NAMALWA (cell line): ENCODE measurements around the gene AP1M2.
A peak's percentile ranks its signal among the peaks of the same experiment; 100 is the strongest.
"Not testable (repeated sequence)": the region's sequence is repeated elsewhere in the genome, so short reads cannot be mapped to it uniquely, and the experiment has no call there.

Experiments
- DNase-seq: peaks from one replicate; pipeline ENCODE4 v3.0.0-alpha.2; 2015; ENCODE audit warnings: low spot score

AP1M2 gene

DNA sequence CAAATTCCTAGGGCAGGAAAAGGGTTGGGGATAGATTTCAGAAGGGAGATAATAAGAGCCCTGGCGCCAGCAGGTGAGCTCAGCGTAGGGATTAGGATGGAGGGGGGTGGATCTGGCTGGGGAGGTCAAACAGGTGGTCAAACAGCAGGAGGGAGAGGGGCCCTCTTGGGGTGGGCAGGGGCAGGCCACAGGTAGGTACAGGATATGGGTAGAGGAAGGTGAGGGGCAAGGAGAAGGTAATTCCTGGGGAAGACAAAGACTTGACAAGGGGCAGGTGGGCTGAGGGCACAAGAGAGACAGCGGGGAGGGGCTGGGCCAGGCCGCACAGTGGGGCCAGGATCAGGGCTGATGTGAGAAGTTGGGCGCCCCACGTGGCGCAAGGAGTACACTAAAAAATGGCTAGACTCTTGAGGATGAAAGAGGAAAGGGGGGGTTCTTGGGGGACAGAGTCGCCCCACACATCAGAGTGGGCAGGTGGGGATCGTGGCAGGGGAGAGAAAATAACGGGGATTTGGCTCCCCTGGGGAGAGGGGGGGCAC lies 22.0 kb downstream of the AP1M2 start:
- peak; percentile 86 for DNase-seq

DNA sequence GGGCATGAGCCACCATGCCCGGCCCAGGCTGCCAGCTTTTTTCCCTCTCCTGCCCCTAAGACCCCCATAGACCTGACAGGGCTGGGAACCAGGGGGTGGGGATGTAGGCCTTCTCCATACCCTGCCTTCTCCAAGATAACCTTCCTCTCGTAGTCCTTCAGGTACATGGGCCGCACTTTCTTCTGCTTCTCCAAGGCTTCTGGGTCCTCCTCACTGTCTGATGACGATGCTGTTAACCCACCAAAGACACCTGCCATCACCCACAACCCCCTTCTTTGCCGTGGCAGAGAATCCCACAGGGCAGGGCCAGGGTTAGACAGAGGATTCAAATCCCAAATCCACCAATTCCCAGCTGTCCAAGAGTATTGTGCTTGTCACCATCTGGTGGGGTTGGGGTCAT lies 24.5 kb downstream of the AP1M2 start:
- no peak for DNase-seq

DNA sequence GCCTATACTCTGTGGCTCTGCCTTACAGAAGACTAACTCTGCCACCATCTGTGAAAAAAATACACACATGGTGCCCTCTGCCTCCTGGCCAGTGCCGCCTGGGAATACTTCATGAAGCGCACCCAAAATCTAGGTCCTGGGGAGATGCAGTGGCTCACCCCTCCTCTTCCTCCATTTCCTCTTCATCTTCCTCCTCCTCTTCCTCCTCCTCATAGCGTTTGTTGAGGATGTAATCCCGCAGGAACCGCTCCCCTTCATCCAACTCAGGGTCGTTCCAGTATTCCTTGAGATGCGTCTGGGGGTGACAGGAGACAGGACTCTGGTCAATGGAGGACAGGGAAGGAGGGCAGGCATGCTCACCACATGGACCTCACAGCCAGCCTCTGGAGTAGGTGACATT lies 27.0 kb downstream of the AP1M2 start:
- no peak for DNase-seq

GRCh38 chr19:10557603-10558197 lies 29.4 kb downstream of the AP1M2 start:
- DNase-seq, result no peak

GRCh38 chr19:10555610-10555973 lies 31.5 kb downstream of the AP1M2 start:
- DNase-seq, result no peak

DNA sequence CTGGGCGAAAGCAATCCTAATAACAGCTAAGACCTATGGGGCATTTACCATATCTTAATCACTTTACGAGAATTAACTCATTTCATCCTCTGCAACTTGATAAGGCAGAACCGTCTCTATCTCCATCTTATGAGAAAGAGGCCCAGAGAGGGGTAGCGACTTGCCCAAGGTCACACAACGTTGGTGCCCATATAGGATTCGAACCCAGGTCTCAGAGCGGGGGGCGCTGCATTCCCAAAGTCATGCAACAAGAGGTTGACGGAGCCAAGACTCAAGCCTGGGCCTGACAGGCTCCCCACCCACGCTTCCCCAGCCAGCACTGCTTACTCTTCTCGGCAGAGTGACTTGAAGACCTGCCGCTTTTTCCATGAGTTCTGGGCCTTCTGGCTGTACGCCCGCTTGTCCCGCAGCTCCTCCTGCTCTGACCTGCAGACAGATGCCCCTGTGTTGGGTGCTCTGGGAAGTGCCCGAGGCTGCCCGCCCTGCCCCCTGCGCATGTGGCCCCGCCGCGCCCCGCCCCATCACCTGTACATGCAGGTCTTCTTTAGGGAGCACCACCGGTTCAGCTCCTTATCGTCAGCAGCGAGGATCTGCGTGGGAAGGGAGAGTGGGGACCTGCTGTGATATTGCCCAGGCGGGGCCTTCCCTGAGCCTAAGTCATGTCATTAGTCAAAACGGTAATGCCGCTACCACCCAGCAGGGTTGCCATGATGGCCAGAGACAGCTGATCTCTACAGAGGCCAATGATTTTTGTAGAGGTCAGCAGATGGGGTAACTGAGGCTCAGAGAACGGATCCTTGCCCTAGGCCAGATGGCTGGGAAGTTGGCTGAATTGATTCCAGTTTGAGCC lies 32.1 kb downstream of the AP1M2 start:
- DNase-seq, result no peak

DNA sequence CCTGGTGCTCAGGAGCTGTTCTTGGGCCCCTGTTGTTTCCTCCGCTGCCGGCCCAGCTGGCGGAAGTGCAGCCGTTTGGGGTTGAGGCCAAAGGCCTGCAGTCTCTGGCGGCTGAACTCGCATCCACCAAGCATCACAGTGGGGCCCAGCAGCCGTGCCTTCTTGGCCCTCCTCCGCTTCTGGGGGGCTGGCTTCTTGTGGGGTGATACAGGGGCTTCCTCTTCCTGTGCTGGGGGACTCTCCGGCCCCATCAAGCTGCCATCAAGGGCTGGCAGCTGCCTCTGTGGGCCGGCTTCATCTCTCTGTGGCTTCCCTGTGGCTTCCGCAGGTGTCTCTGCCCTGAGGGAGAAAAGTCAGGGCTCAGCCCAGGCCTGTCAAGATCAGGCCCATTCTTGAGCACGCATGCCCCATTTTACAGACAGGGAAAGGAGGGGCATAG lies 33.1 kb downstream of the AP1M2 start:
- peak; percentile 93 for DNase-seq

DNA sequence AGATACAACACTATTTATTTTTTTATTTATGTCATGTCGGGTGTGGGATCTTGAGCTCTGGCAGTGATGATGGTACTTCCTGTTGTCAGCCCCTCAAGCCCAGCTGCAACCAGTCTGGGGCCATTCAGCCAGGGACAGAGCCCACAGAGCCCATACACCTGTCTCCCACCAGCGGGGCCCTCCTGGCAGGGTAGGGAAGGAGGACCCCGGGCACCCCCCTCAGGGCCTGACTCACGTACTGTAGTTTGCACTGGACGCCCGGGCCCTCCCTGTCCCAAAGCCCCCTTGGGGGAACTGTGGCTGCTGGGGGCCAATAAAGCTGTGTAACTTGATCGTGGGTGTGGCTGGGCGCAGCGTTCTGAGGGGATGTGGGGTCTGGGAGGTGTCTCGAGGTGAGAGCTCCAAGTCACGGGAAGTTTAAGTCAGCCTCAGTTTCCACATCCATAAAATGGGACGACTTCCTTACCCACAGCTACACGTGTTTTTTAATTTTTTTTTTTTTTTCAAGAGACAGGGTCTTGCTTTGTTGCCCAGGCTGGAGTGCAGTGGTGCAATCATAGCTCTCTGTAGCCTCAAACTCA lies 33.9 kb downstream of the AP1M2 start:
- peak; percentile 79 for DNase-seq

DNA sequence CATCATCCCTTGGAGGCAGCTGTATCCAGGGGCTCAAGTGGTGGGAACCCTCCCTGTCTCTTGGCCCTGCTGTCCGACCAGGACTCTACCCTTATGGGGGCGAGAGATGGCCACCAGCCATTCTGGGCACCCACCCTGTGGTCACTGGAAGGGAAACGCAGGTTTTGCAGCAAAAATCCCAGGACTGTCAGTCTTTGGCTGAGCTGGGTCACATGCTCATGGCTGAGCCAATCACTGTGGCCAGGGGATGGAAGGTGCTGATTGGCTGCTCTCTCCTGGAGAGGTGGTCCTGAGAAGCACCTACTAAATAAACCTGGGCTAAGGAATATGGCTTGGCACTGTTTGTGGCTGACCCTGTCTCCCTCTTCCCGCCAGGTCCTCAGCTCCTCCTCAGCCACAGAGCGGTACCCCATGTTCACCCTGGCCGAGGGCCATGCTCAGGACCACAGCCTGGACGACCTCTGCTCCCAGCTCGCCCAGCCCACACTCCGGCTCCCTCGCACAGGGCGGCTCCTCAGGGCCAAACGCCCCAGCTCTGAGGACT lies 34.5 kb downstream of the AP1M2 start:
- peak; percentile 69 for DNase-seq

GRCh38 chr19:10551698-10552301 lies 35.3 kb downstream of the AP1M2 start:
- DNase-seq, result peak; percentile 78

DNA sequence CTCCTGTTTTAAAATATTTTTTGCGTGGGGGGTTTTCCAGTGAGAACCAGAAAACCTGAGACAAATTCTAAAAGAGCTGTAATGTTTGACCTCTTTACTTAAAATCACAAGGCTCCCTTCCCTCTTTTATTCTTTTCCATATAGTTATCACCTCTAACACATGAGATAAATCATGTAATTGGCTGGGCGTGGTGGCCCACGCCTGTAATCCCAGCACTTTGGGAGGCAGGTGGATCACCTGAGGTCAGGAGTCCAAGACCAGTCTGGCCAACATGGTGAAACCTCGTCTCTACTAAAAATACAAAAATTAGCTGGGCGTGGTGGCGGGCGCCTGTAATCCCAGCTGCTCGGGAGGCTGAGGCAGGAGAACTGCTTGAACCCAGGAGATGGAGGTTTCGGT lies 36.1 kb downstream of the AP1M2 start:
- not testable (repeated sequence) for DNase-seq

- DNase-seq, result no peak
Observed at GRCh38 chr19:10550336-10550735, 36.8 kb downstream of the AP1M2 start.

GRCh38 chr19:10549733-10550132 lies 37.4 kb downstream of the AP1M2 start:
- DNase-seq, result no peak

GRCh38 chr19:10548746-10549276 lies 38.3 kb downstream of the AP1M2 start:
- no peak for DNase-seq

DNA sequence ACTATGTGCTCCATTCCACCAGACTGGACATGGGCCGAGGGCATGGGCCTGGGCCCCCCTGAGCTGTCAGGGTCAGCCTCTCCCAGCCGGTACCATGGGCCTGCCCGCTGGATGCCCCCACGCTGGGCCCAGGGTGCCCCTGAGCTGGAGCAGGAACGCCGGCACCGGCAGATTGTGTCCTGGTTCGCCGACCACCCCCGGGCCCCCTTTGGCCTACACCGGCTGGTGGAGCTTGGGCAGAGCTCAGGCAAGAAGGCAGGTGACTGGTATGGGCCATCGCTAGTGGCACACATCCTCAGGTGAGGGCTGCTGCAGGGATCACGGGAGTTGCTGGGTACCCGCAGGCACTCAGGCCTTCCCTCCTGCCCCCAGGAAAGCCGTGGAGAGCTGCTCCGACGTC lies 40.3 kb downstream of the AP1M2 start:
- DNase-seq, result no peak

- no peak for DNase-seq
Observed at GRCh38 chr19:10544753-10545251, 42.3 kb downstream of the AP1M2 start.

GRCh38 chr19:10544242-10544752 lies 42.8 kb downstream of the AP1M2 start:
- DNase-seq, result no peak

DNA sequence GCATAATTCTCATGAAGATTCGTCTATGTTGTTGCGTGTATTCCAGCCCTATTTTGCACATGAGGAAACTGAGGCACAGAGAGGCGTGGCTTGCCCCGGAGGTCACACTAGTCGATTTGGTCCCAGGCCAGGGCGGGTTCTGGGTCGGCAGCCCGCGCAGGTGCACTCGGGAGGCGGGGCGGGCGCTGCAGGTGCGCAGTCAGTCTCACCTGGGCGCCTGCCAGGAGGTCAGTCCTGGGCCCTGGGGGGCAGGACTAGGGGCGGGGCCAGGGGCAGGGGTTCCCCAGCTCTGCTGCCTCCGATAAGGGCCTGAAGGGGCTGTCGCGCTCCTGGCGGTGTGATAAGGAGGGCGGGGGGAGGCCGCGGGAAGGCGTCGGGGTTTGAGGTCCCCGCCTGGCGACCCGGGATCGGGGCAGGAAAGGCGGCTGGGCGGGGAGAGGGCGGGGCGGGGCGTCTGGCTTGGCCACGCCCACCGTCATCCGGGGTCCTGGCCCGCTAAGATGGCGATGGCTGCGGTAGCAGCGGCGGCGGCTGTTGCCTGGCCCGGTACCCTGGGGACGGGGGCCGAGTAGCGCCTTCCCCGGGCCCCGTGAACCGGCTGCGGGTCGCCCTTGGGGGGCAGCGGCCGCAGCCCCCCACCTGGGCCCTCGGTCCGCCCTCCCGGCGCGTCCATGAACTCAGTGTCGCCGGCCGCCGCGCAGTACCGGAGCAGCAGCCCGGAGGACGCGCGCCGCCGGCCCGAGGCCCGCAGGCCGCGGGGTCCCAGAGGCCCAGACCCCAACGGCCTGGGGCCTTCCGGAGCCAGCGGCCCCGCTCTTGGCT lies 43.5 kb downstream of the AP1M2 start, which contains the start of gene ATG4D:
TSS of gene ATG4D (plus strand) at position 485 of the 822 bp plus-strand sequence. CDS start at position 672, 187 bp downstream.
- DNase-seq, result peak; percentile 87

- no peak for DNase-seq
Observed at GRCh38 chr19:10543059-10543419, 44.1 kb downstream of the AP1M2 start.

DNA sequence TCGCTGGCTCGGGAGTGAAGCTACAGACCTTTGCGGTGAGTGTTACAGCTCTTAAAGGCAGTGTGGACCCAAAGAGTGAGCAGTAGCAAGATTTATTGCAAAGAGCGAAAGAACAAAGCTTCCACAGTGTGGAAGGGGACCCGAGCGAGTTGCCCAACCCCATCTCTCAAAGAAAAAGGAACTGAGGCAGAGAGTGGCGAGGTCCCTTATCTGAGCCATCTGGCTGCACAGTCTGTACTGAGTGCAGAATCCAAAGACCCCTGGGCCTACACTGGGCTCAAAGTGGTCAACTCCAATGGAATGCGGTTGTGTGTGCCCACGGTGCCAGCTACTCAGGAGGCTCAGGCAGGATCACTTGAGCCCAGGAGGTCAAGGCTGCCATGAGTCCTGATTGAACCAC lies 48.1 kb downstream of the AP1M2 start:
- DNase-seq, result not testable (repeated sequence)
